CD4-positive, alpha-beta T cell treated with Interleukin-4 for 4 hours (primary cell): ENCODE data around the gene ZSCAN21.

Experiments used
- DNase-seq: peaks from one replicate; pipeline ENCODE4 v3.0.0-alpha.2; 2020

The ZSCAN21 gene

GRCh38 chr7:100101016-100101862 lies 51.7 kb downstream of the ZSCAN21 start, which contains the start of the genes AP4M1 and MCM7:
Gene AP4M1 (plus strand): TSS chr7:100101643. CDS start chr7:100101715, 72 bp downstream.
Gene MCM7 (minus strand): TSS chr7:100101397. CDS start chr7:100101294, 103 bp downstream.
- peak; percentile 97 for DNase-seq

- no peak for DNase-seq
Observed at GRCh38 chr7:100102950-100103840, 53.6 kb downstream of the ZSCAN21 start.

- DNase-seq, result no peak
Observed at GRCh38 chr7:100105534-100105933, 56.0 kb downstream of the ZSCAN21 start.

- DNase-seq, result no peak
Observed at GRCh38 chr7:100106633-100107032, 57.1 kb downstream of the ZSCAN21 start.

GRCh38 chr7:100107125-100107737 lies 57.7 kb downstream of the ZSCAN21 start:
- DNase-seq, result no peak

GRCh38 chr7:100107890-100108289 lies 58.3 kb downstream of the ZSCAN21 start:
- no peak for DNase-seq

GRCh38 chr7:100109521-100110163 lies 60.1 kb downstream of the ZSCAN21 start:
- DNase-seq, result no peak

GRCh38 chr7:100111156-100111555 lies 61.6 kb downstream of the ZSCAN21 start:
- no peak for DNase-seq

GRCh38 chr7:100111914-100112313 lies 62.3 kb downstream of the ZSCAN21 start:
- no peak for DNase-seq
